ENCODE results near the gene SMIM30.
"Not testable (repeated sequence)": the region's sequence is repeated elsewhere in the genome, so short reads cannot be mapped to it uniquely, and the experiment has no call there.

Gene SMIM30

DNA sequence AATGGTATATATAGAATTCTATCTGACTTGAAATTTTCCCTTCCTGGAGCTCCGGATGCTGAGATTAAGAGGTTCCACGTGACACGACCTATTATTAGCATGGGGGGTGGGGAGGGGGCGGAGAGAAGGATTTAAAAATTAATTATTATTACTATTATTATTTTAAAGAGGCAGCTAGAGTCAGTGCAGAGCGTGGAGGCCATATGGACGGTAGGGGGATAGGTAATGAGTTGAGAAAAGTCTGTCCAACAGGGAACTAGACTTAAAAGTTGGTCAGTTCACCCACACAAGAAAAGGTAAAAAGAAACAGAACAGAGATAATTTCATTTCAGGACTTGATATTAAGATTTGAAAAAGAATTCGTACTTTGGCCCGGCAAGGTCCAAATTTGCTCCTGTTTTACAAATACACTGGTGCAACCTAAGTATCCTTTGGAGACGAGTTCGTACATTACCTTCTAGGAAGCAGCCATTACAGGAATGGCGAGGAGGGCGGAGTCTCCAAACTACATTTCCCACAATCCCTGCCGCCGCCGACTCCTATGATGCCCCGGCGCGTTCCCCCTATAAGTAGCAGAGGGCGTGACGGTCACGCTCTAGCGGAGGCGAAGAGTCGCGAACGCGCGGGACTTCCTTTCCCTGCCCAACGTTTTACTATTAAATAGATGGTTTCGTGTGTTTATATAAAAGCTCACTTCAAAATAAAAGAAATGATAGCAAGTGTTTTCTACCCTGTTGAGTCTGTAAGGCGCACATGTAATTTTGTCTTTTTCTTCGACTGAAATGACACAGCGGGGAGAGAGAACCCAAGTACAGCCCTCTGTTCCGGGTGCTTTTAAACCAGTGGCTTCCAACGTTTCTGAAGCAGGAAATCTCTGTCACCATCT, at the start of gene SMIM30:
Gene SMIM30, minus strand, starts transcription at position 481 of the 886 bp plus-strand sequence. CDS start 976 bp downstream, outside the sequence.
- DNase-seq (ENCODE audit: low read depth in 2 of 2): peak; percentile 78 to 84

- DNase-seq (ENCODE audit: low read depth in 2 of 2): not testable (repeated sequence)
Measured at GRCh38 chr7:113166176-113166575, 47.8 kb upstream of the SMIM30 start.

- no peak for DNase-seq (ENCODE audit: low read depth in 2 of 2)
Measured at GRCh38 chr7:113161050-113161449, 42.7 kb upstream of the SMIM30 start.

DNA sequence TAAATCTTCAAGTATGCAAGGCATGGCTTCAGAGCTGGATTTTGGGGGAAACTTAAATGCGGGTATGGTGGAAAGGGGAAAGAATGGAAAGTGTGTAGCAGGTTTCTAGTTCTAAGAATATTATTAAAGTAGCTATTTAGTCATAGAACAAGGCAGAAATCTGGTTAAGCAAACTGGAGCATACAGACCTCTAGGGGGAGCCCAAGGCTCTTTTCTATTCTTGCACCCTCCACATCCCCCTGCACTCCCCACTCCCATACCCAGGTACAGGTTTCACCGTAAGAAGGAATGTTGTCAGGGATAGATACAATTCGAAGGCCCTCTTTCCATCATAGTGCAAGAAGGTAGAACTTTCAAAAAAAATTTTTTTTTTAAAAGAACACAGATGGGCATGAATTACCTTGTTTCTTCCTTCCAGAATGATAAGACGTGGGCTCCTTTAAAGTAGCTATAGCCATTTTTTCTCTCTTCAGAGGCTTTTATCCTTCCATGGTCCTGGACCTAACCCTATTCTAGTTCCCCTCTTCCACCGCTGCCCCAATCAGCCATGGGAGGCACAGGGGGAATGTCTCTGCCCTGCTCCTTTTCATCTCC, 41.5 kb upstream of the SMIM30 start:
- DNase-seq (ENCODE audit: low read depth in 2 of 2): no peak

- no peak for DNase-seq (ENCODE audit: low read depth in 2 of 2)
Measured at GRCh38 chr7:113158756-113159155, 40.4 kb upstream of the SMIM30 start.

DNA sequence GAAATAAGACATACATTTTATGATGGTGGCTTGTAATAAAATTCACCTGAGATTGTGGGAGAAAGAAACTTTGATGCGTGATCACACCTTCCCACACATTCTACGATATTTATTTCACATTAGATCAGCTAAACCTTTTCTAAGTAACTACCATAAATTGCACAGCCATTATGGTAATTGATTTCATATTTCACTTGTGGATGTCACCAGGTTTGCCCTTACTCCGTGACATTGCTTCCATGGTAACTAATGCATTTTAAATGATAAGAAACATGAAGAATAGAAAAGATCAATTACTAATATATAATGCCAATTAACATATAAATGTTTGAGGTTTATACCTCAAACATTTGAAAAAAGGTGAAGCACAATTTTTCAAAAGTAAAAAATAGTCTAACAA, 35.8 kb upstream of the SMIM30 start:
- no peak for DNase-seq (ENCODE audit: low read depth in 2 of 2)

DNA sequence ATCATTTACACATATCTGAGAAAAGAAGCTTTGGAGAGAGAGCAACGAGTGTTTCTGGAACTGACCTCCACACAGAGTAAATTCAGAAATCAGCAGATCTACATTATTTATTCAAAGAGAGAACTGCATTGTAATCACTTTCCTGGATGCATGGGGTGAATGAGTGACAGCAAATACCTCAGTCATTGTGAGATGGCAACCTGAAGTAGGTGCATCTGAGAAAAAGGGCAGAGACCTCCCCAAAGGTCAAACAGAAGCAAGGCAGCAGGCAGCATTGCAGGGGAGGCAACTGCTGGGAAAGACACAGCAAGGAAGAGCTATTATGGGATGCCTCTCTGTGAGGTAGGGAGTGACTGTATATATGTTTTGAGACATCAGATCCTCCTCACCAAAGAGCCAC, 26.5 kb upstream of the SMIM30 start:
- no peak for DNase-seq (ENCODE audit: low read depth in 2 of 2)

DNA sequence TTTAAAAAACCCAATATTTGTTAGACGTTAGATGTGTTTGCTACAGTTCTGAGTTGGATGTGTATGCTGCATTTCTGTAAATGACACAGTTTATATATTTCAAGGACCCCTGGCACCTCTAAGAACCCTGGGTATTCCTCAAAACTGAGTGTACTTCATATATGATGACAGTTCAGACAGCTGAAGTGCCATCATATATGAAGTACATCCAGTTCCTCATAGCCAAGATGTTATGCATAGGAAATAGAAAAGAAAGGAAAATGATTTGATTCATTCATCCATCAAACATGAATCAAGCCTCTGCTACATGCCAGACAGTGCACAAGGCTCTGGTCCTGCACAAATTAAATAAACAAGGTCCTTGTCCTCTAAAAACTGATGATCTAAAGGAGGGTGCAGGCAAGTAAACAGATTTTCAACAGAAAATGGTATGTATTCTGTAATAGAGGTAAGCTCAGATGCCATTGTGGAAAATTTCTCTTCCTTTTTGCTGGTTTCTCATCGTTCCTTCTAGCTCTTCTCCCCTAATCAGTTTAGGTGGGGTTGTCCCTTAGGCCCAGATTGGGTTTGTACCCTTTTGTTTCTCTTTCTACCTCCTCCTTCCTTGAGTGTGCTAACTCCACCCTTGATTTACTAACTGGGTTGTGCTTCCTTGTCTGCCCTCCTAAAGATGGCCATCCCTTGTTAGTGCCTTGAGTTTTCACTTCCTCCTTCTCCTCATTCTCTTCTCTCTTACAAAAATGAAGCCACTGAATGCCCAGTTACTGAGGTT, 25.3 kb upstream of the SMIM30 start:
- no peak for DNase-seq (ENCODE audit: low read depth in 2 of 2)

DNA sequence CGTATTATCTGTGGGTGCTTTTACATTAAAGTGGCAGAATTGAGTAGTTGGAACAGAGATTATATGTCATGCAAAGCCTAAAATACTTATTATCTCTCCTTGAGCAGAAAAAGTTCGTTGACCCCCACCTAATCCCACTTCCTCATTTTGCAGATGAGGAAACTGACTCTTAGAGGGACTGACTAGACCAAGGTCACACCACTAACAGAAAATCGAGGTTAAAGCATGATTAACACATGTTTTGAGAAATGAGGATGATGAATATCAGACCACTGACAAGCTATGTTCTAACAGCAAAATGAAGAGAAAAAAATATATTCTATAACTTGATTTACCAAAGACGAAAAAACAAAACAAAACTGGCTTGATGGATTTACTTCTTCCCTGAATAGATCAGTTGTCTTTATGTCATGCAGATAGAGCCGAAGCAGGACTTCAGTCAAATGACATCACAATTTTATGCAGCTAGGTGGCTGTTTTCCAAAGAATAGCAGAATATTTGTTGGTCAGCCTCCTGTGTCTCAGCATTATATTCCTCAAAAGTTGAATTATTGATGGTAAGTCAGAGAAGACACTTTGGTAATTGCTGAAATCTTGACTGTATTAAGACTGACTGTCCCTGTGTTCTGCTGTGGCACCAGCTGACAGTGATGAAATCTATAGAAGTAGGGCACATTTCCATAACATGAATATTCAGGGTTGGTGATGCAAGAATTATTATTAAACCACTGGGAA, 24.2 kb upstream of the SMIM30 start:
- no peak for DNase-seq (ENCODE audit: low read depth in 2 of 2)

- DNase-seq (ENCODE audit: low read depth in 2 of 2): no peak
Measured at GRCh38 chr7:113141803-113142202, 23.4 kb upstream of the SMIM30 start.

DNA sequence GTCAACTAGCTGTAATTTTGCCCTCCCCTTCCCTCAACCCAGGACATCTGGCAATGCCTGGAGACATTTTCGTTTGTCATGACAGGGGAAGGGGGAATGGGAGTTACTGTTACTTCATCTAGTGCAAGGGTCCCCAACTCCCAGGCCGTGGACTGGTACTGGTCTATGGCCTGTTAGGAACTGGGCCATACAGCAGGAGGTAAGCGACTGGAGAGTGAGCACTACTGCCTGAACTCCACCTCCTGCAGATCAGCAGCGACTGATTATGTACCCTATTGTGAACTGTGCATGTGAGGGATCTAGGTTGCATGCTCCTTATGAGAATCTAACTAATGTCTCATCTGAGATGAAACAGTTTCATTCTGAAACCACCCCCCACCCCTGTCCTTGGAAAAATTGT, 22.6 kb upstream of the SMIM30 start:
- no peak for DNase-seq (ENCODE audit: low read depth in 2 of 2)

GRCh38 chr7:113137241-113137640, 18.9 kb upstream of the SMIM30 start:
- DNase-seq (ENCODE audit: low read depth in 2 of 2): no peak

DNA sequence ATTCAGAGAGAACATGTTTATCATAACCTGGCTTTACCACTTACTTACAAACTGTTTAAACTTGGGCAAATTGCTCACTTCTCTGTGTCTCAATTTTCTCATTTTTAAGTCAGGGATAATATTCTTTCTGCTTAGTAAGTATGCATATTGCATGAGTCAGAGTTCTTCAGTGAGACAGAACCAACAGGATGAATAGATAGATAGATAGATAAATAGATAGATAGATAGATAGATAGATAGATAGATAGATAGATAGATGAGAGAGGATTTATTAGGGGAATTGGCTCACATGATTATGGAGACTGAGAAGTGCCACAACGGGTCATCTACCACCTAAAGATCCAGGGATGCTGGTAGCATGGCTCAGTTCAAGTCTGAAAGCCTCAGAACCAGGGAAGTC, 15.7 kb upstream of the SMIM30 start:
- DNase-seq (ENCODE audit: low read depth in 2 of 2): no peak

- no peak for DNase-seq (ENCODE audit: low read depth in 2 of 2)
Measured at GRCh38 chr7:113131367-113131766, 13.0 kb upstream of the SMIM30 start.

GRCh38 chr7:113128031-113128430, 9.7 kb upstream of the SMIM30 start:
- DNase-seq (ENCODE audit: low read depth in 2 of 2): no peak

GRCh38 chr7:113125728-113126127, 7.4 kb upstream of the SMIM30 start:
- DNase-seq (ENCODE audit: low read depth in 2 of 2): no peak

DNA sequence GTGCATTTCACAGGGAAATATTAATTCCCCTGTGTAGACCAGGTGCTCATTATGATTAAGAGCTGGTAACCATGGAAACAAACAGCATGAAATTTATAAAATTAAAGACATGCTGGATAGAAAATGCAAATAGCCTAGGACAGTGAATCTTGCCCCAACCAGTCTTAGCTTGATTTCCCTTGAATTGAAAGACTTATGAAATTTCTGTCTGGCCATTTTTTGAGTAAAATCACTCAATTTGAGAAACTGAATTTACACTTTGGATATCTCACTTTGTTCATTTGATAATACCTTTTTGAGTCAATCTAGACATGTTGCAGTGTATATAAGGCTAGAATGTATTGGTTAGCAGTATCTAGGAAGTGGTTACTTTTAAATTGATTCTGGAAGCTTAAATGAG, 4.4 kb upstream of the SMIM30 start:
- no peak for DNase-seq (ENCODE audit: low read depth in 2 of 2)

DNA sequence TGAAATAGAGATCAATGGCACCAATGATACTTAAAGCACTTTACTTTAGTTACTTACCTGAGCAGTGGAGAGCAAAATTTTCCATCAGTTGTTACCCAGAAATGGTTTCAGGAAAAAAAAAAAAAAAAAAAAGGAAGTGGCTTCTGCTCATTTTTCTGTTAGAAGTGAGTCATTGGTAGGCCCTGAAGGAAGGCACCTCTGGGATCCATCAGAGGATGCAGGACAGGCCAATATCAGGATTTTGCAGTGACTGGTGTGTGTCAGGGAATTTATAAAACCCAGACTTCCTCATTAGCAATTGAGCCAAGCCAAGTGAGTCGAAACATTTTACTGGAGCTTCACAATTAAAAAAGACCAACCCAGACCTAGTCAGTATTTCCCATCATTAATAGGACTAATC, 2.3 kb upstream of the SMIM30 start:
- DNase-seq (ENCODE audit: low read depth in 2 of 2): no peak

DNA sequence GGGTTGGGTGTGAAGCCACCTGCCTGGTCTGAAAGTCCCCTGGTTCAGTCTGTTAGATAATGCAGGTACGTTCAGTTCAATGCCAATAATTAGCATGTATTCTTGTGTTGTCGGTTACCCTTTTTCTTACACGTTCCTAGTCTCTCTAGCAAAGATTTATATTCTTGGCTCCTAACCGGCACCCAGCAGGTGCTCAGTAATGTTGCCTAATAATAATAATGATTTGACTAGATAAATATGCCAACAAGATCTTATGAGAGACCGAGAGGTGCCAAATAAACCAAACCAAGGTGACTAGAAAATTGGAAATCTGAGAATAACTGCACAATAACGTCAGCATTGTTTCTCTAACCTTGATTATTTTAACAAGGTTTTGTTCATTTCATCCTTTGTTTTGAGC, 1.1 kb upstream of the SMIM30 start:
- no peak for DNase-seq (ENCODE audit: low read depth in 2 of 2)

GRCh38 chr7:113117374-113117774, 980 bp downstream of the SMIM30 start:
- DNase-seq (ENCODE audit: low read depth in 2 of 2): not testable (repeated sequence)

- no peak for DNase-seq (ENCODE audit: low read depth in 2 of 2)
Measured at GRCh38 chr7:113113912-113114311, 4.4 kb downstream of the SMIM30 start.

- no peak for DNase-seq (ENCODE audit: low read depth in 2 of 2)
Measured at GRCh38 chr7:113109718-113110117, 8.6 kb downstream of the SMIM30 start.

Measured in activated CD4-positive, alpha-beta T cell treated with anti-CD3 and anti-CD28 coated beads for 24 hours (primary cell).